GM06990 (cell line): ENCODE data around the gene OPCML.

Experiments used
- DNase-seq: peaks from one replicate; pipeline ENCODE4 v3.0.0-alpha.2; 2011; ENCODE audit not compliant: insufficient read length; ENCODE audit errors: extremely low read depth
- H3K27me3 ChIP-seq: replicated peaks from 2 replicates; pipeline ENCODE4 v1.6.0; 2011; ENCODE audit warnings: low read length; ENCODE audit not compliant: control insufficient read depth, insufficient read depth
- H3K36me3 ChIP-seq: 2 replicates; pipeline ENCODE4 v1.5.1; 2011; ENCODE audit warnings: low read length; ENCODE audit not compliant: control insufficient read depth, insufficient read depth
- H3K4me3 ChIP-seq: replicated peaks from 2 replicates; pipeline ENCODE4 v1.5.1; 2011; ENCODE audit warnings: low read depth, mild to moderate bottlenecking, control low read depth, low read length
- CTCF ChIP-seq: IDR thresholded peaks from 2 replicates; pipeline ENCODE4 v1.5.1; 2011; ENCODE audit warnings: low read length, control low read depth, mild to moderate bottlenecking, inconsistent platforms; ENCODE audit not compliant: insufficient read depth, poor library complexity, severe bottlenecking

OPCML gene

GRCh38 chr11:133082453-133082781, 449.9 kb downstream of the OPCML start:
- no peaks in the 10 kb centered on the region for H3K36me3 ChIP-seq
- no peaks in the 10 kb centered on the region for H3K27me3 ChIP-seq
- DNase-seq: no peak
- H3K4me3 ChIP-seq: no peak overlapping the region
- no peak for TF ChIP-seq CTCF

- H3K27me3 ChIP-seq: no peaks in the 10 kb centered on the region
- no peak for DNase-seq
These were observed 450.4 kb downstream of the OPCML start for GRCh38 chr11:133081730-133082452.

GRCh38 chr11:133081020-133081419, 451.3 kb downstream of the OPCML start:
- no peak for TF ChIP-seq CTCF

More at GRCh38 chr11:133081730-133082452, 450.4 kb downstream of the OPCML start:
- no peak for TF ChIP-seq CTCF
- Histone ChIP-seq H3K36me3 (no peaks in the 10 kb centered on the region), H3K4me3 (no peak overlapping the region)

GRCh38 chr11:133078591-133079404, 453.5 kb downstream of the OPCML start:
- H3K36me3 ChIP-seq: no peaks in the 10 kb centered on the region
- peak; percentile 81 for TF ChIP-seq CTCF
- no peaks in the 10 kb centered on the region for H3K27me3 ChIP-seq
- DNase-seq: no peak
- H3K4me3 ChIP-seq: no peak overlapping the region

More at GRCh38 chr11:133081020-133081419, 451.3 kb downstream of the OPCML start:
- Histone ChIP-seq H3K27me3 (no peaks in the 10 kb centered on the region), H3K36me3 (no peaks in the 10 kb centered on the region), H3K4me3 (no peak overlapping the region)
- no peak for DNase-seq

GRCh38 chr11:133078012-133078411, 454.3 kb downstream of the OPCML start:
- Histone ChIP-seq H3K27me3 (no peaks in the 10 kb centered on the region; the same call in 1 of the 2 replicates), H3K36me3 (no peaks in the 10 kb centered on the region), H3K4me3 (no peak overlapping the region)
- no peak for TF ChIP-seq CTCF
- DNase-seq: no peak
